HepG2 (cell line): ENCODE results near the gene CUL7. TPM values are rescaled to one million over a fixed set of nuclear protein-coding genes. Genes with fewer than 3 reads are reported as not detected.

Experiments
- AGO2 ChIP-seq: fragments of 200-400 bp; formaldehyde crosslinking; optimal IDR thresholded peaks from 2 replicates; pipeline ENCODE3; 2017; ENCODE audit warnings: mild to moderate bottlenecking, low read depth, low read length, moderate library complexity
- CENPT ChIP-seq: sonication (generic); formaldehyde crosslinking; IDR thresholded peaks from 2 replicates; pipeline ENCODE4 v1.8.0; 2022; ENCODE audit warnings: low read depth, mild to moderate bottlenecking, moderate library complexity, missing genetic modification reagents
- ETV5 ChIP-seq: IDR thresholded peaks from 2 replicates; pipeline ENCODE4 v1.6.1; 2018; ENCODE audit warnings: missing biosample characterization, missing genetic modification reagents, inconsistent platforms, borderline replicate concordance
- FLYWCH1 ChIP-seq: sonication (generic); formaldehyde crosslinking; IDR thresholded peaks from 2 replicates; pipeline ENCODE4 v1.8.1; 2023; ENCODE audit warnings: mild to moderate bottlenecking, missing genetic modification reagents
- HNF4A ChIP-seq: sonication (generic); formaldehyde crosslinking; IDR thresholded peaks from 2 replicates; pipeline ENCODE4 v1.4.0; 2020; ENCODE audit warnings: missing genetic modification reagents
- JARID2 ChIP-seq: sonication (generic); formaldehyde crosslinking; IDR thresholded peaks from 2 replicates; pipeline ENCODE4 v1.8.1; 2023; ENCODE audit warnings: missing genetic modification reagents, inconsistent platforms; ENCODE audit not compliant: insufficient replicate concordance
- MAFF ChIP-seq: IDR thresholded peaks from 2 replicates; pipeline ENCODE4 v1.6.1; 2011; ENCODE audit warnings: low read depth, low read length, improper control_type of control experiment
- PAF1 ChIP-seq: IDR thresholded peaks from 2 replicates; pipeline ENCODE4 v1.6.1; 2016; ENCODE audit warnings: missing genetic modification reagents, missing compliant biosample characterization
- TARDBP ChIP-seq: sonication (generic); formaldehyde crosslinking; IDR thresholded peaks from 2 replicates; pipeline ENCODE4 v1.8.0; 2022; ENCODE audit warnings: mild to moderate bottlenecking, missing genetic modification reagents
- THAP11 ChIP-seq: IDR thresholded peaks from 2 replicates; pipeline ENCODE4 v1.6.1; 2016; ENCODE audit warnings: missing biosample characterization, missing genetic modification reagents
- TOPORS ChIP-seq: sonication (generic); formaldehyde crosslinking; IDR thresholded peaks from 2 replicates; pipeline ENCODE4 v1.8.0; 2023; ENCODE audit warnings: mild to moderate bottlenecking, missing genetic modification reagents
- ZFY ChIP-seq: sonication (generic); formaldehyde crosslinking; IDR thresholded peaks from 2 replicates; pipeline ENCODE4 v1.4.0; 2020; ENCODE audit warnings: missing genetic modification reagents
- ZIK1 ChIP-seq: sonication (generic); formaldehyde crosslinking; IDR thresholded peaks from 2 replicates; pipeline ENCODE4 v1.5.0; 2020; ENCODE audit warnings: mild to moderate bottlenecking, low read depth, missing genetic modification reagents, borderline replicate concordance
- ZNF354B ChIP-seq: sonication (generic); formaldehyde crosslinking; IDR thresholded peaks from 2 replicates; pipeline ENCODE4 v1.8.0; 2022; ENCODE audit warnings: mild to moderate bottlenecking, missing genetic modification reagents
- polyA plus RNA-seq, 8 experiments: library from polyadenylated mRNA; depleted of rRNA in 3 of 8; stranded (reverse) in 7 of 8; unstranded in 1 of 8; fragments of >200 nt; fragmentation: Illumina TruSeq in 4 of 8; extraction: Trizol in 4 of 8; gene quantifications; 2 replicates each; pipeline versions ENCODE4 v1.2.1 to v1.2.3, GENCODE V29; 2011 to 2016; ENCODE audit warnings: low read depth in 4 of 8, missing spikeins in 1 of 8, mixed read lengths in 1 of 8; ENCODE audit not compliant: insufficient read depth in 1 of 8
- total RNA-seq, 5 experiments: library from RNA; depleted of rRNA; stranded (reverse); fragments of >200 nt; fragmentation: Illumina TruSeq; extraction: Trizol; gene quantifications; 2 replicates each; pipeline ENCODE4 v1.2.3, GENCODE V29; 2016; ENCODE audit warnings: low read depth in 1 of 5
- TF ChIP-seq, protein P1 (sequence below): IDR thresholded peaks from 2 replicates; pipeline ENCODE4 v1.4.0; 2020; ENCODE audit warnings: mild to moderate bottlenecking, missing genetic modification reagents
- TF ChIP-seq, protein P2 (sequence below): sonication (generic); formaldehyde crosslinking; IDR thresholded peaks from 2 replicates; pipeline ENCODE4 v1.8.1; 2023; ENCODE audit warnings: mild to moderate bottlenecking, missing genetic modification reagents
- TF ChIP-seq, protein P3 (sequence below): sonication (generic); formaldehyde crosslinking; IDR thresholded peaks from 2 replicates; pipeline ENCODE4 v1.8.0; 2023; ENCODE audit warnings: mild to moderate bottlenecking, missing genetic modification reagents
- TF ChIP-seq, protein P4 (sequence below): sonication (generic); formaldehyde crosslinking; IDR thresholded peaks from 2 replicates; pipeline ENCODE4 v1.9.0; 2021; ENCODE audit warnings: missing genetic modification reagents, borderline replicate concordance
- TF ChIP-seq, protein P5 (sequence below): sonication (generic); formaldehyde crosslinking; IDR thresholded peaks from 2 replicates; pipeline ENCODE4 v1.9.0; 2022; ENCODE audit warnings: low read depth, missing genetic modification reagents

CUL7 gene
- total and polyA plus RNA-seq, 2 of the 13 experiments (the other 11 are each of a cell fraction or from before 2014, with no cell fraction given), result 32.0 to 60.7 TPM

DNA sequence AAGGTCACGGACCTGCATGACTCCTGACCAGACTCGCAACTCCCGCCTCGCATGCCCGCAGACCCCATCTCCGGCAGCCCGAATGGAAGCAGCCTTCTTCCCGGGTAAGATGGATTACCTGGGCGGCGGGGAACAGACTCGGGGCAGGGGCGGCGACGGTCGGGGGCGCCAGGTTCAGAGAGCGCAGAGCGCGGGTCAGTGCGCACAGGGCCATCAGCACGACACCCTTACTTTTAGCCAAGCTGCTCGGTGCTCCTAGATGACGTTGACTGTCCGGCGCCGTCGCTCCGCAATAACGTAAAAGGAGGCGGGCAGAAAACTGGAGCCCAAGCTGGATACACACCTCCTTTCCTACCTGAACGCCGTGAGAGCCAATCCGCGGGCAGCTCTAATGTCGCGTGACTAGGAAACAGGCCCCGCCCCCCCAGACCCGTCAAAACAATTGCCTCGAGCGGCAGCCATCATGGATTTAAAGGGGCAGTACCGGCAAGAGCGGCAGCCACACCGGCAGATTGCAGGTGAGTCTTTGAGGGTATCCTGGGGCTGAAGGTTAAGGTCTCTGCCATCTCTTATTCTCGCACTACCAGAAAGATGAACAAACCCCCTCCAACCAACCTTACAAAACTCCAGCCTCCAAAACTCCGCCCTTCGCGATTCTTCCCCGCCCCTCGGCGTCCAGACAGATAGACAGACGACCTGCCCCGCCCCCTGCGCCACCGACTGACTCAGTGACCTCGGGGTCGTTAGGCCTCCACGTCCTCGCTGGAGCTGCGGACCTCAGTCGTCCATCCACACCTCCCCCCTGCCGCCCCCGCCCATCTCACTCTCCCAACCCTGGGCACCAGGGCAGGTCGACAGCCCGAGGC, 5.8 kb upstream of the CUL7 start, which contains the start of the genes KLC4 and MRPL2 (continued):
- TF ChIP-seq, protein P1, sequence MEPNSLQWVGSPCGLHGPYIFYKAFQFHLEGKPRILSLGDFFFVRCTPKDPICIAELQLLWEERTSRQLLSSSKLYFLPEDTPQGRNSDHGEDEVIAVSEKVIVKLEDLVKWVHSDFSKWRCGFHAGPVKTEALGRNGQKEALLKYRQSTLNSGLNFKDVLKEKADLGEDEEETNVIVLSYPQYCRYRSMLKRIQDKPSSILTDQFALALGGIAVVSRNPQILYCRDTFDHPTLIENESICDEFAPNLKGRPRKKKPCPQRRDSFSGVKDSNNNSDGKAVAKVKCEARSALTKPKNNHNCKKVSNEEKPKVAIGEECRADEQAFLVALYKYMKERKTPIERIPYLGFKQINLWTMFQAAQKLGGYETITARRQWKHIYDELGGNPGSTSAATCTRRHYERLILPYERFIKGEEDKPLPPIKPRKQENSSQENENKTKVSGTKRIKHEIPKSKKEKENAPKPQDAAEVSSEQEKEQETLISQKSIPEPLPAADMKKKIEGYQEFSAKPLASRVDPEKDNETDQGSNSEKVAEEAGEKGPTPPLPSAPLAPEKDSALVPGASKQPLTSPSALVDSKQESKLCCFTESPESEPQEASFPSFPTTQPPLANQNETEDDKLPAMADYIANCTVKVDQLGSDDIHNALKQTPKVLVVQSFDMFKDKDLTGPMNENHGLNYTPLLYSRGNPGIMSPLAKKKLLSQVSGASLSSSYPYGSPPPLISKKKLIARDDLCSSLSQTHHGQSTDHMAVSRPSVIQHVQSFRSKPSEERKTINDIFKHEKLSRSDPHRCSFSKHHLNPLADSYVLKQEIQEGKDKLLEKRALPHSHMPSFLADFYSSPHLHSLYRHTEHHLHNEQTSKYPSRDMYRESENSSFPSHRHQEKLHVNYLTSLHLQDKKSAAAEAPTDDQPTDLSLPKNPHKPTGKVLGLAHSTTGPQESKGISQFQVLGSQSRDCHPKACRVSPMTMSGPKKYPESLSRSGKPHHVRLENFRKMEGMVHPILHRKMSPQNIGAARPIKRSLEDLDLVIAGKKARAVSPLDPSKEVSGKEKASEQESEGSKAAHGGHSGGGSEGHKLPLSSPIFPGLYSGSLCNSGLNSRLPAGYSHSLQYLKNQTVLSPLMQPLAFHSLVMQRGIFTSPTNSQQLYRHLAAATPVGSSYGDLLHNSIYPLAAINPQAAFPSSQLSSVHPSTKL (CRISPR knock-in tag), result no peak
- TF ChIP-seq TARDBP (CRISPR knock-in tag) (peak; percentile 51; the same call in 1 of the 2 replicates), JARID2 (CRISPR knock-in tag) (no peak), ZFY (CRISPR knock-in tag) (peak; percentile 65), MAFF (no peak), CENPT (CRISPR knock-in tag) (no peak), PAF1 (CRISPR knock-in tag) (no peak), ZNF354B (no peak), ETV5 (CRISPR knock-in tag) (no peak), FLYWCH1 (no peak), THAP11 (CRISPR knock-in tag) (peak; percentile 94), ZIK1 (CRISPR knock-in tag) (no peak), AGO2 (no peak), HNF4A (peak; percentile 49; the same call in 1 of the 2 replicates), TOPORS (no peak)
- TF ChIP-seq, protein P2, sequence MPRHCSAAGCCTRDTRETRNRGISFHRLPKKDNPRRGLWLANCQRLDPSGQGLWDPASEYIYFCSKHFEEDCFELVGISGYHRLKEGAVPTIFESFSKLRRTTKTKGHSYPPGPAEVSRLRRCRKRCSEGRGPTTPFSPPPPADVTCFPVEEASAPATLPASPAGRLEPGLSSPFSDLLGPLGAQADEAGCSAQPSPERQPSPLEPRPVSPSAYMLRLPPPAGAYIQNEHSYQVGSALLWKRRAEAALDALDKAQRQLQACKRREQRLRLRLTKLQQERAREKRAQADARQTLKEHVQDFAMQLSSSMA (CRISPR knock-in tag), result no peak
- TF ChIP-seq, protein P3, sequence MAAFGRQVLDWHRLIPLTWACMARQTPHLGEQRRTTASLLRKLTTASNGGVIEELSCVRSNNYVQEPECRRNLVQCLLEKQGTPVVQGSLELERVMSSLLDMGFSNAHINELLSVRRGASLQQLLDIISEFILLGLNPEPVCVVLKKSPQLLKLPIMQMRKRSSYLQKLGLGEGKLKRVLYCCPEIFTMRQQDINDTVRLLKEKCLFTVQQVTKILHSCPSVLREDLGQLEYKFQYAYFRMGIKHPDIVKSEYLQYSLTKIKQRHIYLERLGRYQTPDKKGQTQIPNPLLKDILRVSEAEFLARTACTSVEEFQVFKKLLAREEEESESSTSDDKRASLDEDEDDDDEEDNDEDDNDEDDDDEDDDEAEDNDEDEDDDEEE (CRISPR knock-in tag), result no peak
- TF ChIP-seq, protein P4, sequence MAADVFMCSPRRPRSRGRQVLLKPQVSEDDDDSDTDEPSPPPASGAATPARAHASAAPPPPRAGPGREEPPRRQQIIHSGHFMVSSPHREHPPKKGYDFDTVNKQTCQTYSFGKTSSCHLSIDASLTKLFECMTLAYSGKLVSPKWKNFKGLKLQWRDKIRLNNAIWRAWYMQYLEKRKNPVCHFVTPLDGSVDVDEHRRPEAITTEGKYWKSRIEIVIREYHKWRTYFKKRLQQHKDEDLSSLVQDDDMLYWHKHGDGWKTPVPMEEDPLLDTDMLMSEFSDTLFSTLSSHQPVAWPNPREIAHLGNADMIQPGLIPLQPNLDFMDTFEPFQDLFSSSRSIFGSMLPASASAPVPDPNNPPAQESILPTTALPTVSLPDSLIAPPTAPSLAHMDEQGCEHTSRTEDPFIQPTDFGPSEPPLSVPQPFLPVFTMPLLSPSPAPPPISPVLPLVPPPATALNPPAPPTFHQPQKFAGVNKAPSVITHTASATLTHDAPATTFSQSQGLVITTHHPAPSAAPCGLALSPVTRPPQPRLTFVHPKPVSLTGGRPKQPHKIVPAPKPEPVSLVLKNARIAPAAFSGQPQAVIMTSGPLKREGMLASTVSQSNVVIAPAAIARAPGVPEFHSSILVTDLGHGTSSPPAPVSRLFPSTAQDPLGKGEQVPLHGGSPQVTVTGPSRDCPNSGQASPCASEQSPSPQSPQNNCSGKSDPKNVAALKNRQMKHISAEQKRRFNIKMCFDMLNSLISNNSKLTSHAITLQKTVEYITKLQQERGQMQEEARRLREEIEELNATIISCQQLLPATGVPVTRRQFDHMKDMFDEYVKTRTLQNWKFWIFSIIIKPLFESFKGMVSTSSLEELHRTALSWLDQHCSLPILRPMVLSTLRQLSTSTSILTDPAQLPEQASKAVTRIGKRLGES (CRISPR knock-in tag), result no peak
- TF ChIP-seq, protein P5, sequence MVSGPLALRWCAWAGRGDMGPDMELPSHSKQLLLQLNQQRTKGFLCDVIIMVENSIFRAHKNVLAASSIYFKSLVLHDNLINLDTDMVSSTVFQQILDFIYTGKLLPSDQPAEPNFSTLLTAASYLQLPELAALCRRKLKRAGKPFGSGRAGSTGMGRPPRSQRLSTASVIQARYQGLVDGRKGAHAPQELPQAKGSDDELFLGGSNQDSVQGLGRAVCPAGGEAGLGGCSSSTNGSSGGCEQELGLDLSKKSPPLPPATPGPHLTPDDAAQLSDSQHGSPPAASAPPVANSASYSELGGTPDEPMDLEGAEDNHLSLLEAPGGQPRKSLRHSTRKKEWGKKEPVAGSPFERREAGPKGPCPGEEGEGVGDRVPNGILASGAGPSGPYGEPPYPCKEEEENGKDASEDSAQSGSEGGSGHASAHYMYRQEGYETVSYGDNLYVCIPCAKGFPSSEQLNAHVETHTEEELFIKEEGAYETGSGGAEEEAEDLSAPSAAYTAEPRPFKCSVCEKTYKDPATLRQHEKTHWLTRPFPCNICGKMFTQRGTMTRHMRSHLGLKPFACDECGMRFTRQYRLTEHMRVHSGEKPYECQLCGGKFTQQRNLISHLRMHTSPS, result no peak
